Measurements from ENCODE around the gene NMBR.
"Not testable (repeated sequence)": the region's sequence is repeated elsewhere in the genome, so short reads cannot be mapped to it uniquely, and the experiment has no call there.

DNA sequence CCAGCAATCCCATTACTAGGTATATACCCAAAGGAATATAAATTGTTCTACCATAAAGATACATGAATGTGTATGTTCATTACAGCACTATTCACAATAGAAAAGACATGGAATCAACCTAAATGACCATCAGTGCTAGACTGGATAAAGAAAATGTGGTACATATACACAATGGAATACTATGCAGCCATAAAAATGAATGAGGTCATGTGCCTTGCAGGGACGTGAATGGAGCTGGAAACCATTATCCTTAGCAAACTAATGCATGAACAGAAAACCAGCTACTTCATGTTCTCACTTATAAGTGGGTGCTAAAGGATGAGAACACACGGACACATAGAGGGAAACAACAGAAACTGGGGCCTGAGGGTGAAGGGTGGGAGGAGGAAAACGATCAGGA, 119.1 kb downstream of the NMBR start:
- not testable (repeated sequence) for TF ChIP-seq POLR2AphosphoS5 (IDR thresholded peaks at IDR 0.05; ENCODE audit: low read depth, low read length); EZH2phosphoT487 (IDR thresholded peaks at IDR 0.05; ENCODE audit: borderline replicate concordance); EZH2 (IDR thresholded peaks at IDR 0.05); POLR2A (IDR thresholded peaks at IDR 0.05; ENCODE audit: borderline replicate concordance, extremely low read depth, insufficient read depth, insufficient read length); CEBPB (IDR thresholded peaks at IDR 0.05; ENCODE audit: low read depth); SRF (IDR thresholded peaks at IDR 0.05; ENCODE audit: low read depth); SIN3A (IDR thresholded peaks at IDR 0.05; ENCODE audit: low read depth)
- TF ChIP-seq, protein P1, sequence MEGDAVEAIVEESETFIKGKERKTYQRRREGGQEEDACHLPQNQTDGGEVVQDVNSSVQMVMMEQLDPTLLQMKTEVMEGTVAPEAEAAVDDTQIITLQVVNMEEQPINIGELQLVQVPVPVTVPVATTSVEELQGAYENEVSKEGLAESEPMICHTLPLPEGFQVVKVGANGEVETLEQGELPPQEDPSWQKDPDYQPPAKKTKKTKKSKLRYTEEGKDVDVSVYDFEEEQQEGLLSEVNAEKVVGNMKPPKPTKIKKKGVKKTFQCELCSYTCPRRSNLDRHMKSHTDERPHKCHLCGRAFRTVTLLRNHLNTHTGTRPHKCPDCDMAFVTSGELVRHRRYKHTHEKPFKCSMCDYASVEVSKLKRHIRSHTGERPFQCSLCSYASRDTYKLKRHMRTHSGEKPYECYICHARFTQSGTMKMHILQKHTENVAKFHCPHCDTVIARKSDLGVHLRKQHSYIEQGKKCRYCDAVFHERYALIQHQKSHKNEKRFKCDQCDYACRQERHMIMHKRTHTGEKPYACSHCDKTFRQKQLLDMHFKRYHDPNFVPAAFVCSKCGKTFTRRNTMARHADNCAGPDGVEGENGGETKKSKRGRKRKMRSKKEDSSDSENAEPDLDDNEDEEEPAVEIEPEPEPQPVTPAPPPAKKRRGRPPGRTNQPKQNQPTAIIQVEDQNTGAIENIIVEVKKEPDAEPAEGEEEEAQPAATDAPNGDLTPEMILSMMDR (IDR thresholded peaks at IDR 0.05 in 2 of 3, conservative IDR thresholded peaks at IDR 0.05 in 1 of 3; ENCODE audit: borderline replicate concordance in 1 of 3, insufficient read depth in 1 of 3, low read depth in 2 of 3, low read length in 2 of 3) = not testable (repeated sequence)
- TF ChIP-seq, protein P2, sequence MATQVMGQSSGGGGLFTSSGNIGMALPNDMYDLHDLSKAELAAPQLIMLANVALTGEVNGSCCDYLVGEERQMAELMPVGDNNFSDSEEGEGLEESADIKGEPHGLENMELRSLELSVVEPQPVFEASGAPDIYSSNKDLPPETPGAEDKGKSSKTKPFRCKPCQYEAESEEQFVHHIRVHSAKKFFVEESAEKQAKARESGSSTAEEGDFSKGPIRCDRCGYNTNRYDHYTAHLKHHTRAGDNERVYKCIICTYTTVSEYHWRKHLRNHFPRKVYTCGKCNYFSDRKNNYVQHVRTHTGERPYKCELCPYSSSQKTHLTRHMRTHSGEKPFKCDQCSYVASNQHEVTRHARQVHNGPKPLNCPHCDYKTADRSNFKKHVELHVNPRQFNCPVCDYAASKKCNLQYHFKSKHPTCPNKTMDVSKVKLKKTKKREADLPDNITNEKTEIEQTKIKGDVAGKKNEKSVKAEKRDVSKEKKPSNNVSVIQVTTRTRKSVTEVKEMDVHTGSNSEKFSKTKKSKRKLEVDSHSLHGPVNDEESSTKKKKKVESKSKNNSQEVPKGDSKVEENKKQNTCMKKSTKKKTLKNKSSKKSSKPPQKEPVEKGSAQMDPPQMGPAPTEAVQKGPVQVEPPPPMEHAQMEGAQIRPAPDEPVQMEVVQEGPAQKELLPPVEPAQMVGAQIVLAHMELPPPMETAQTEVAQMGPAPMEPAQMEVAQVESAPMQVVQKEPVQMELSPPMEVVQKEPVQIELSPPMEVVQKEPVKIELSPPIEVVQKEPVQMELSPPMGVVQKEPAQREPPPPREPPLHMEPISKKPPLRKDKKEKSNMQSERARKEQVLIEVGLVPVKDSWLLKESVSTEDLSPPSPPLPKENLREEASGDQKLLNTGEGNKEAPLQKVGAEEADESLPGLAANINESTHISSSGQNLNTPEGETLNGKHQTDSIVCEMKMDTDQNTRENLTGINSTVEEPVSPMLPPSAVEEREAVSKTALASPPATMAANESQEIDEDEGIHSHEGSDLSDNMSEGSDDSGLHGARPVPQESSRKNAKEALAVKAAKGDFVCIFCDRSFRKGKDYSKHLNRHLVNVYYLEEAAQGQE (IDR thresholded peaks at IDR 0.05; ENCODE audit: low read depth) = not testable (repeated sequence)

All from HCT116 (cell line).